Activated naive CD4-positive, alpha-beta T cell treated with anti-CD3 and anti-CD28 coated beads, Interleukin-2, amount 50 U/mL, for 72 hours (primary cell): ENCODE results near the gene RTL10. TPM values are rescaled to one million over a fixed set of nuclear protein-coding genes. Genes with fewer than 3 reads are reported as not detected.
"Not testable (repeated sequence)": the region's sequence is repeated elsewhere in the genome, so short reads cannot be mapped to it uniquely, and the experiment has no call there.

Source experiments
- ATAC-seq, 2 donors: fragments of 150-1000 bp; cut with Tn5 transposase; 2 replicates each; pipeline ENCODE4 v1.10.0; 2021; ENCODE audit warnings: mild to moderate bottlenecking in 2 of 2, moderate library complexity in 2 of 2
- DNase-seq, 2 donors: peaks; one replicate each; pipeline ENCODE4 v3.0.0; 2021 to 2022; ENCODE audit warnings: low spot score in 2 of 2
- H3K27ac Mint-ChIP-seq, 2 donors: one replicate each; pipeline ENCODE4 v1.8.0; 2022; ENCODE audit warnings: mild to moderate bottlenecking in 2 of 2, mixed read lengths in 2 of 2
- H3K36me3 Mint-ChIP-seq, 2 donors: one replicate each; pipeline ENCODE4 v1.8.0; 2022; ENCODE audit warnings: mixed read lengths in 2 of 2
- H3K9me3 Mint-ChIP-seq, 2 donors: one replicate each; pipeline ENCODE4 v1.8.0; 2022; ENCODE audit warnings: mixed read lengths in 2 of 2
- total RNA-seq, 2 donors: library from RNA; stranded (reverse); gene quantifications; one replicate each; pipeline ENCODE4 v1.2.3, GENCODE V29; 2022

Gene RTL10
- total RNA-seq, 2 donors from 2014 or later = 12.1 to 20.1 TPM

DNA sequence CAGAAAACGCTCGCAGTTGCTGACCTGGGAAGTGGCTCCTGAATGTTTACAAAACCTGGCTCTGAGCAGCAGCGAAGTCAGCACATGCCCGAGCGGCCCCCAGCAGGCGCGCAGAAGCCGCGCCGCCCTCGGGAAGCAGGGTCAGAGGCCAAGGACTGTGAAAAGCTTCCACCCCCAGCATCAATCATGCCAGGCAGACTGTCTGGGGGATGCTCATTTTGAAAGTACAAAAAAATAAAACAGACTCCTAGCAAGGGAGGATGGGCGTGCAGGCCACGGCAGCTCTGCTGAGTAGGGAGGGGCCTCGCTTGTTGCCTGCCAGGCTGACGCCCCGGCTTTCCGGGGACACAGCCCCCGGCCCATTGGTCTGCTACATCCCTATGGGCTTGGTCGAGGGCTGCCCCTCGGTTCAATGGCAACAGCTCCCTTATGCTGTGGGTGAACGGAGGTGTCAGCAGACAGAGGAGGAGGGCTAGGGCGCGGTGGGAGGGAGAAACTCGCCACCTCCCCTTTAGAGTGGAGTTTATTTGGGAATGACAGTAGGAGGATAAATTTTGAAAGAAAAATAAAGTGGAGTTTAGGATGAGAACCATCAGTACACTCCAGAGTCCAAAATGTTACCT is 37.7 kb upstream of the RTL10 start:
- peak; percentile 66 to 81 for ATAC-seq
- peak; percentile 64 to 67 for DNase-seq
- H3K9me3 Mint-ChIP-seq = no peaks in the 10 kb centered on the region
- peak overlapping the region; percentile 83 to 87 for H3K27ac Mint-ChIP-seq
- H3K36me3 Mint-ChIP-seq = peaks cover 0 to 5% of the 10 kb centered on the region in 2 donors

DNA sequence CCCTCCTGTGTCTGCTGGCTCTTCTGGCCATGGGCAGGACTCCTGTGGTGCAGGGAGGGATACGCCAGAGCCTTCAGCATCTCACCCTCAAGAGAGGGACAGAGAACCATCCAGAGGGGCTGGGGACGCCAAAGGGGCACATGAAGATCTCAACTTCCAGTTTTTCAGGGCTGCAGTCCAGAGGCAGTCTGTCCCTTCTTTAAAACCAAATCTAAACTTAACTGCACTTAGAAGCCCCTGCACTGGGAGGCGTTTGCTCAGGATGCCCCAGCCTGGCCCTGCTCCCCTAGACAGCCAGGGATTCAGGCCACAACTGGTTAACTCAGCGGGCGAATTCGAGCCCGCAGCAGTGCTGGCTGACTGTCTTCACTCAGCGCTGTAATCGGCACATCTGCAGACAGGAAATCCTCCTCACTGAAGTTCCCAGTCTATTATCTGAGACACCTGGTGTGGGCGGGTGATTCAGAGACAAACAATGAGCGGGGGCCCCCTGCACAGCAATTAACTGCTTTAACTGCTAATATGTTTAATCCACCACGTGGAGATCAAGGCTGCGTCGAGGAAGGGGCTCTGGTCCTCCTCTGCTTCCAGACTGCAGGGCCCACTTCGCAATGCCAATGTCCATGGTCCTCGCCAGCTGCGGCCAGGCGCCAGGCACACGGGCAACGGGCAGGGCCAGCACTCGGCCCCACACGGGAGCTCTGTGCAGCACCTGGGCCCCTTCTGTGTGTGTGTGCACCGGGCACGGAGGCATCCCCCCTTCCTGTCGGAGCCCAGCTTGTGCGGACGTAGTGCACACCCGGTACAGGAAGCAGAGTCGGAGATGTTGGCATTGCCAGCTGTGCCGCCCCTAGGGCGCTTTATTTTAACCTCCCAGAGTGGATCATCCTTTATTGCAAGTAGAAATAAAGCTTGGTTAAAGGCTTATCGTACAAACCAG is 36.9 kb upstream of the RTL10 start:
- Mint-ChIP-seq H3K9me3 (no peaks in the 10 kb centered on the region), H3K36me3 (peaks cover 0 to 10% of the 10 kb centered on the region in 2 donors), H3K27ac (peak overlapping the region; percentile 83 to 87)
- peak; percentile 69 to 76 for DNase-seq
- peak; percentile 78 to 79 for ATAC-seq

DNA sequence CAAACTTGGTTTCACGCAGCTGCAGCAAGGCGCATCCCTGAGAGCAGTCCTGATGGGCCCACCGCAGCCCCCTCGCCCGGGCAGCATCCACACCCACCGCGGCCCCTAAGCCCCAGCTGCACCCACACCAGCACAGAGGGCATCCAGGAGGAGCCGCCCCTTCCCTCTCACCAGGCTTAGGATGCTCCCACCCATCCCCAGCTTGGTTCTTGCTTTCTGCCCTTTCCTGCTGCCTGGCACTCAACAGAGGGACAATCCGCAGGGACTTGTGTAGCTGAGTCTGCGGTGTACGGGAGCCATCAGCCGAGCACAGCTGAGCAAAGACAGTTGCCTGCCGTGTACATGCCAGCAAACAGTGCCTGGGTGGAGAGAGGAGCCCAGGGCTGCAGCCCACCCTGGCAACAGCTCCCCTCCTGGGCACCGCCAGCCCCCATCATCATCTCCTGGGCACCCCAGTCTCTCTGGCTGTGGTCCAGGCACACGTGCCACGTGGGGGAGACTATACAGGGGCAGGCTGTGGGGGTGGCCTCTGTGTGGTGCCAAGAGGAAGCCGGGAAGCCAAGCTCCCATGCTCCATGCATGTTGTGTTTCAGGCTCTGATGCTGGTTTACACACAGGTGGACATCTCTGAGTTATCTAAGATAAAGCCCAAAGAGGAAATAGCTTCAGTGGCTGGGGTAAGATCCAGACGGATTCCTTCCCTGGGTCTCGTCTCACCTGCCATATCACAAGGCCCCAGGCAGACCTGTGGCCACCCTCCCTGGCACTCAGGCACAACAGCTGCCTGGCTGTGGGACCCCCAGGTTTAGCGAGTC is 36.0 kb upstream of the RTL10 start:
- Mint-ChIP-seq H3K9me3 (no peaks in the 10 kb centered on the region), H3K27ac (peak overlapping the region; percentile 83 to 87), H3K36me3 (peaks cover 0 to 10% of the 10 kb centered on the region in 2 donors)
- DNase-seq (no peak), ATAC-seq (peak in 1 of 2 donors; percentile 0)

DNA sequence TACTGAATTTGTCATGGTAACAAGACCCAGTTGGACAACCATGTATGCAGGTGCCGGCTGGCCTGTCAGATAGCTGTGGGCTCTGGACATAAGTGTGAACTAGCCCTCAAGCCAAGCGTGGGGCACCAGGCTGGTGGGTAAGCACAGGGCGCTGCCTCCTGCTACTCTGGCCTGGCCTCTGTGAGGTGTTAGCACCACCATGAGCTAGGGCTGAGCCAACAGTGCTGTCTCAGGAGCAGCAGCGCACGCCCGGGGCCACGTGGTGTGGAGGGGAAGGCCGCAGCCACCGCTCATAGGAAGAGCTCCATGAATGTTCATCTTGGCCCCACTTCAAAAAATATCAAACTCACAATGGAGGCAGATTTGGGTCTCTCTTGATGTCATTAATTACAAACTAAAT is 35.3 kb upstream of the RTL10 start:
- DNase-seq (no peak), ATAC-seq (peak in 1 of 2 donors; percentile 50)
- Mint-ChIP-seq H3K27ac (no peak overlapping the region), H3K36me3 (peaks cover 0 to 10% of the 10 kb centered on the region in 2 donors), H3K9me3 (no peaks in the 10 kb centered on the region)

DNA sequence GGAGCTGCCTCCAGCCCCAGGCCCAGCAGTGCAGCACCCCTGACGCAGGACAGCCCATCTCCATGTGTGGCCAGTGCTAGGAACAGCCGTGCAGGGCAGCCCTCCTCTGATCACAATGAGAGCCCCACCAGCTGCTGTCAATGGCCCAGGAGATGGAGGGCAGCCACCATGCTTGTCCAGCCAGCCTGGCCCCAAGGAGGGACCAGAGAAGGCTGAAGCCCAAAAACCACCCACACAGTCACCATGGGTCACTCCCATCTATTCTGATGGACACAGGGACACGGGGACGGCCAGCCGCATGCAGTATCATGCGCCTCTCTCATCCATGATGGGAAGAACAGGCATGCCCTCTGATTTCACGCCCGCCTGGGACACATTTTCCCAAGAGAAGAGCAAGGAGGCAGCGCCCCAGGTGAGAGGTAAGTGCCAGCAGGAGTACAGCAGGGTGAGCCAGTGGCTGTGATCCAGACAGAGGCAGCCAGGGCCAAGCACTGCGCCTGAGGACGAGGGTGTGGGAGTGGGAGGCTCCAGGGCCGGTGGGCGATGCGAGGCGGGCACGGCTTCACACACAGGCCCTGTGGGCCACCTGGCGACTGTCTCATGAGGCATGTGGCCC is 33.6 kb upstream of the RTL10 start:
- ATAC-seq (no peak), DNase-seq (no peak)
- peaks cover 0 to 10% of the 10 kb centered on the region in 2 donors for H3K36me3 Mint-ChIP-seq
- H3K9me3 Mint-ChIP-seq = no peaks in the 10 kb centered on the region
- peak overlapping the region in 1 of 2 donors; percentile 21 for H3K27ac Mint-ChIP-seq

DNA sequence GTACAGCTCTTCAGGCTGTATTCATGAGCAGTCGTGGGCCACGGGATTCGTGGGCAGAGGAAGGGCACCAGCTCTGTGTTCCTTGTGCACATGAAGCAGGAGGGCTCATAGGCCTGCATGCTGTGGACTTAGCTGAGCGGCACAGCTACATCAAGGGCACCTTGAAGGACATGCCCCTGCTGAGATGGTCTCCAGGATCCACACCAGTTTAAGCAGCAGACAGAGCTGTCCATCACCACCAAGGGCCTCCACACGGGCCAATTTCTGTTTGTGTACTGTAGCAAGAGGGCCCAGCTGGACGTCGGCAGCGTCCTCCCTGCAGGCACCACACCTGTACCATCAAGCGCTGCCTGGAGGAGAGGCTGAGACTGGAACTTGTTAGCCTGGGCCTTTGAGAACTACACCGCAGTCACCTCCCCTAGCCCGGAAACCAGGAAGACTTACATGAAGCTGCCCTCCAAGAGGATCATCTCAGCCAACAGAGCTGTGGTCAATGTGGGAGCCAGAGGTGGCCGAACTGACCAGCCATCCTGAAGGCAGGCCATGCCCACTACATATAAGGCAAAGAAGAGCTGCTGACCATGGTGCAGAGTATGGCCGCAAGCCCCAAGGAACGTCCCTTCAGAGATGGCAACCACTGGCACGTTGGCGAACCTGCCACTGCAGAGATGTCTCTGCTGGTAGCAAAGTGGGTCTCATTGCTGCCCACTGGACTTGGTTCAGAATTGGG is 32.7 kb upstream of the RTL10 start:
- no peak for ATAC-seq

DNA sequence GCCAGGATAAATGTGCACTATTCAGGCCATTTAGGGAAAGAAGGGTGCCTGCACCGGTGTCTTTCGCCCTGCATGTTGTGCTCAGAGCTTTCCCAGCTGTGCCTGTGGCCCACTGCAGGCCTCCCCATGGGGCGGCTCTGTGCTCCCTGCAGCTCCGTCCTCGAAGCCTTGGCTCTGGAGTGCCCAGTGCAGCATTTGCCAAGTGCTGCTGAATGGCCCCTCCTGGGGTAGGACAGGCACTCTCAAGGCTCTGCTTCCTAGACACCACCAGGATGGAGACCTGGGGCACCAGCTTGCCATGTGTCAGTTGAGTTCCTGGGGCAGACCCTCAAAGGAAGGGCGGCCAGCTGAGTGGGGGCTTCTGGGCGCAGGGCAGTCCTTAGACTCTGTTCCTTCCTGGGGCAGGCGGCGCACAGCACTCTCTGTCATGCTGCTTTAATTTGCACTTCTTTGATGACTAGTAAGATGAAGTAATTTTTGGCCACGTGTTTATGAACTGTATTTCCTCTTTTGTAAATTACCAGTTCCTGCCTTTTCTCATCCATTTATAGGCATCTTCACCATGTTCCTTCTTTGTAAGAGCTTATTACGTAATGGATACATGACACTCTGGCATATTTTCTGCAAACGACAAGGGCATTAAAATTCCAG is 32.1 kb upstream of the RTL10 start:
- H3K36me3 Mint-ChIP-seq = peaks cover 0 to 5% of the 10 kb centered on the region in 2 donors
- H3K9me3 Mint-ChIP-seq = no peaks in the 10 kb centered on the region
- DNase-seq (no peak), ATAC-seq (peak; percentile 18 to 38)
- H3K27ac Mint-ChIP-seq = peak overlapping the region; percentile 65 to 75

More for the DNA sequence above, 32.7 kb upstream of the RTL10 start:
- Mint-ChIP-seq H3K9me3 (no peaks in the 10 kb centered on the region), H3K27ac (peak overlapping the region; percentile 65 to 75), H3K36me3 (peaks cover 0 to 8% of the 10 kb centered on the region in 2 donors)
- DNase-seq = no peak

DNA sequence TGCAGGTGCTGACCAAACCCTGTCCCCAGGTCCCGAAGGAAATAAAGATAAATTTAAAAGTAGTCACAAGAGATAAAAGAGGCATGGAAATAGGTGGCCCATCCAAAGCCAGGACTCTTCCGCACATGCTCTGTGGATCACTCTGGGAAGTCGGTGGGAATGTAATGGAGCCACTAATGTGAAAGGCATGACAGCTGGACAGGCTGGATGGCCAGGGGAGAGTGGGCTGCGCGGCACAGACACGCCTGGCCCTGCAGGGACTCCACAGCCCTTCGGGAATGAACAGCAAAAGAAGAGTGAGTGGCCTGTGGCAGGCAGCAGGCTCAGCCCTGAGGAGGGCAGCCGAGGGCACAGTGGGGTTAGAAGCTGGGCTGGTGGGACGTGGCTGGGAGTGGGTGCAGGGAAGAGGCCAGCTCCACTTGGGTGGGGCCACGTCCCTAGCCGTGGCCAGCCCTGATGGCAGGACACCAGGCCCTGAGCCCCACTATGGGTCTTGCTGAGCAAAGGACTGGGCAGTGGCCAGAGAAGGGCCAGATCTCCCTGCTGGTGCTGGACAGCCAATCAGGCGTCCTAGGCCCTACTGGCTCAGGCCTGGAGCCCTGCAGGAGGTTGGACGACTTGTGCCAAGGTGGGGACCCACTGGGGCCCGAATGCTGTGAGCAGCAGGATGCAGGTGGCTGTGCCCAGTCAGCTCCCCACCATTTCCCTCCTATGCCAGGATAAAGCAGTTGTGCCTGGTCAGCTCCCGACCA is 31.3 kb upstream of the RTL10 start:
- peak overlapping the region; percentile 65 to 75 for H3K27ac Mint-ChIP-seq
- no peak for ATAC-seq
- peaks cover 0 to 5% of the 10 kb centered on the region in 2 donors for H3K36me3 Mint-ChIP-seq
- DNase-seq = no peak
- H3K9me3 Mint-ChIP-seq = no peaks in the 10 kb centered on the region

DNA sequence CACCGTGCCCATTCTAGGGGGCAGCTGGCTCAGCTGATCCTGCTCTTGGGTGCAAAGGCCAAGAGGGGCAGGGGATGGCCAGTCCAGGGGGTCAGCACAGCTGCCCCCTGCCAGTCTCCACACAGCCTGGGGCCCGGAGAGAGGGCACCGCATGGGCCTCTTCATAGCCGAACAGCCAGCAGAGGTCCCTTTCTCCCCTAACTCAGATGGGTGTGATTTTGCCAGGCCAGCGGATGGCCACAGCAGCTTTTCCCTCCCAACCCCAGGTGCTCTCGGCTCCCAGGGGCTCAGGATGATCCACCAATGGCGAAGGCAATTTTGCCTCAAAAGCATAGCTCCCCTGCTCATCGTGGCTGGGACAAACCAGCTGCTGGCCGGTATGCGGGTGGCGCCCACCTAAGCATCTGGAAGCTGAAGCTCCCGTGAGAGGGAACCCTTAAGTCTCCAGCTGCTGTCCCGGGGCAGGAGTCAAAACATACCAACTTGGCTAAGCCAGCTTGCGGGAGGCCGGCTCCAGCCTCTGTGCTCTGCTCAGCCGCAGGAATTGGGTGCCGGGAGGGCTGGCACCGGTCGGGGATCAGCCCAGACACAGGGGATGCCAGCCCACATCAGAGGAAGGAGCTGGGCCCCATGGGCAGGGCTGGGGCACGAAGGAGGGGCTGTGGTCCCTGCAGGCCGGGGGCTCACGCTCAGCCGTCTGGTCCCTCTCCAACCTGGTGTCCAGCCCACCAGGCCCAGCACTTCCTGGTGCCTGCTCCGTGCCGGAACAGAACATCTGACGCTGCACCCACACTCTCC is 30.5 kb upstream of the RTL10 start:
- peak overlapping the region; percentile 23 to 75 for H3K27ac Mint-ChIP-seq
- ATAC-seq (peak in 1 of 2 donors; percentile 18), DNase-seq (no peak)

DNA sequence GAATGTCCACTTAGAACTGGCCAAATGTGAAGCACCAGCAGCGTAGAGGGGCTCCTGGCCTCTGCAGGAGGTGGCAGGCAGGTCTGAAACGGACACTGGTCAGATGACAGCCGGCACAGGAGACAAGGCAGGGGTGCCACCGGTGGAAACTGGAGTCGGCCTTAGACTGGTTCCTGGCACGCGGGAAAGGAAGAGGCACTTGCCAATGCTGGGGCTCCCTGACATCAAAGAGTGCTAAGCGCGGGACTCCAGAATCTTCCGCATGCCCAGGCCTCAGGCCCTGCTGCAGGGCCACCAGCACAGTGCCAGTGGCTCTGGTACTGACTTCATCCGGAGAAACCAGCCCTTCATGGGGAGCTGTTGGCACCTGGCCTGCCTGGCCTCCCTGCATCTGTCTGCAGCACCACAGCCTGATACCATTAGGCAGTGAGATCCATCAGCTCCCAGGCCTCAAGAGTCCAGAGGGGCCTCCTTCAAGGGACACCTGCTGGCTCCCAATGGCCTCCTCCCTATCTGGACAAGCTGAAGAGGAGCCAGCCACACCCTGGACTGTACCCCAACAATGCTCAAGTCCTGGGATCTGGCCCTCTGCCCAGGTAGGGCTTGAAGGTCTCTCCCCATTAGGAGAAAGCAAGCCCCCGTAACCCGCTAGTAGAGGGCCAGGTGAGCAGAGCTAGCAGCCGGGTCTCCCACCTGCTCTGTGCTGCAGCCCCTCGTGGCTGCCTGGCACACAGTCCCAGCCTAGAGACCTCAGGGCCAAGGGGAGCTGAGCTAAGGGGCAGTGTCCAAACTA is 29.7 kb upstream of the RTL10 start:
- ATAC-seq (no peak), DNase-seq (no peak)
- Mint-ChIP-seq H3K9me3 (no peaks in the 10 kb centered on the region), H3K27ac (peak overlapping the region in 1 of 2 donors; percentile 75), H3K36me3 (peaks cover 0 to 5% of the 10 kb centered on the region in 2 donors)

More for the DNA sequence above, 30.5 kb upstream of the RTL10 start:
- H3K36me3 Mint-ChIP-seq = peaks cover 0 to 5% of the 10 kb centered on the region in 2 donors
- H3K9me3 Mint-ChIP-seq = no peaks in the 10 kb centered on the region

DNA sequence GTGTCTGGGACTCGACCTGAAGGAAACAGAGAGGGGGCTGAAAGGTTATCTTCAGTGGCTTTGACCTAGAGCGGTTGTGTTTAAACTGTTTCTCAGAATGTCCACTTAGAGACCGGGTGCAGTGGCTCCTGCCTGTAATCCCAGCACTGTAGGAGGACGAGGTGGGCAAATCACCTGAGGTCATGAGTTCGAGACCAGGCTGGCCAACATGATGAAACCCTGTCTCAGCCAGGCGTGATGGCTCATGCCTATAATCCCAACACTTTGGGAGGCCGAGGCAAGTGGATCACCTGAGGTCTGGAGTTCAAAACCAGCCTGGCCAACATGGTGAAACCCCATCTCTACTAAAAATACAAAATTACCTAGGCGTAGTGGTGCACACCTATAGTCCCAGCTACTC is 28.8 kb upstream of the RTL10 start:
- not testable (repeated sequence) for H3K36me3 Mint-ChIP-seq, H3K27ac Mint-ChIP-seq, H3K9me3 Mint-ChIP-seq, ATAC-seq, DNase-seq

DNA sequence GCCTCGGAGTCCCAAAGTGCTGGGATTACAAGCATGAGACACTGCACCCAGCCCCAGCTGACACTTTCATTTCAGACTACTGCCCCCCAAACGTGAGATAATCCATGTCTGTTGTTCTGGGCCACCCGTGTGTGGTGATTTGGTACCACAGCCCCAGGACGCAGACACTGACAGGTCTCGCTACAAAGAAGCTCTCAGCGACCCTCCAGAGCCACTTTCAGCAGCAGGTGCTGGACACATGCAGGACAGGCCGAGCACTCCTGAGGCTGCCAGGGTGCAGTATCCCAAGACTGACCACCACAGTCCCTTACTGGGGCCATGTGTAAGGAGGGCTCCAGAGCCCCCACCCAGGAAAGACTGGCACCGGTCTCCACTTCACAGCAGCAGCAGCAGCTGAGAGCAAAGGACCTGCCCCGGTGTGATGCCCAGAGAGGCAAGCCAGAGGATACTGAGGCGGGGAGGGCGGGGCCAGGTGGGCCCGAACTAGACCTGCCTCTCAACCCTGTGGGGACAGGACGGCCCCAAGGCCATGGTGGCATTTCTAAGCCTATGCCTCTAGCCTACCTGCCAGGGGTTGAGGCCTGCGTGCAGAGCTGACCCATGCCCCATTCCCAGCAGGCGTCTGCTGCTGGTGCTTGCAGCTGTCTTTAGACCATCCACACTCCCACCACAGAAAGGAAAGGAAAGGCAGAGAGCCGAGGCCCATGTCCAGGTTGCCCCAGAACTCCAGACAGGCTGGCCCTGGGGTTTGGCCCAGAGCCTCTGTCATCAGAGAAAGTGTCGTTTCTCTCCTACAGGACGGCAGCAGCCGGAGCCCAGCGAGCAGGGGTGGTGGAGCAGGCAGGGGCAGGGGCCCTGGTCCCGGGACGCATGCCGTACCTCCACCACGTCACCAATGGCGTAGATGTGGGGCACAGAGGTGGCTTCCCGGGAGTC is 28.0 kb upstream of the RTL10 start:
- H3K27ac Mint-ChIP-seq = no peak overlapping the region
- no peak for ATAC-seq

More for the DNA sequence above, 28.0 kb upstream of the RTL10 start:
- no peaks in the 10 kb centered on the region for H3K9me3 Mint-ChIP-seq
- H3K36me3 Mint-ChIP-seq = peaks cover 0 to 5% of the 10 kb centered on the region in 2 donors
- peak in 1 of 2 donors; percentile 47 for DNase-seq
